MM.1S (cell line): Measurements from ENCODE around the gene BBX.

Experiments used
- EZH2 ChIP-seq: fragments of 300-600 bp; sonication (generic); optimal IDR thresholded peaks from 2 replicates; pipeline ENCODE3; 2017; ENCODE audit warnings: low read depth, mild to moderate bottlenecking, antibody characterized with exemption, low read length, mixed read lengths
- TF ChIP-seq, protein P1 (sequence below): fragments of 300-600 bp; sonication (generic); IDR thresholded peaks from 2 replicates; pipeline ENCODE4 v1.5.1; 2016; ENCODE audit warnings: antibody characterized with exemption, low read length, mixed read lengths

- TF ChIP-seq, protein P1, sequence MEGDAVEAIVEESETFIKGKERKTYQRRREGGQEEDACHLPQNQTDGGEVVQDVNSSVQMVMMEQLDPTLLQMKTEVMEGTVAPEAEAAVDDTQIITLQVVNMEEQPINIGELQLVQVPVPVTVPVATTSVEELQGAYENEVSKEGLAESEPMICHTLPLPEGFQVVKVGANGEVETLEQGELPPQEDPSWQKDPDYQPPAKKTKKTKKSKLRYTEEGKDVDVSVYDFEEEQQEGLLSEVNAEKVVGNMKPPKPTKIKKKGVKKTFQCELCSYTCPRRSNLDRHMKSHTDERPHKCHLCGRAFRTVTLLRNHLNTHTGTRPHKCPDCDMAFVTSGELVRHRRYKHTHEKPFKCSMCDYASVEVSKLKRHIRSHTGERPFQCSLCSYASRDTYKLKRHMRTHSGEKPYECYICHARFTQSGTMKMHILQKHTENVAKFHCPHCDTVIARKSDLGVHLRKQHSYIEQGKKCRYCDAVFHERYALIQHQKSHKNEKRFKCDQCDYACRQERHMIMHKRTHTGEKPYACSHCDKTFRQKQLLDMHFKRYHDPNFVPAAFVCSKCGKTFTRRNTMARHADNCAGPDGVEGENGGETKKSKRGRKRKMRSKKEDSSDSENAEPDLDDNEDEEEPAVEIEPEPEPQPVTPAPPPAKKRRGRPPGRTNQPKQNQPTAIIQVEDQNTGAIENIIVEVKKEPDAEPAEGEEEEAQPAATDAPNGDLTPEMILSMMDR = no peak
- TF ChIP-seq EZH2 = no peak
Observed at GRCh38 chr3:107588217-107588616, 65.5 kb downstream of the BBX start.
